ENCODE data around the gene ZFAND6. TPM values are rescaled to one million over a fixed set of nuclear protein-coding genes. Genes with fewer than 3 reads are reported as not detected.

The ZFAND6 gene
- polyA plus RNA-seq, 1 donor from 2014 or later, result 353 TPM

GRCh38 chr15:80026310-80026709, 33.2 kb upstream of the ZFAND6 start:
- no peaks in the 10 kb centered on the region for H3K9me3 ChIP-seq (ENCODE audit: low read length)
- no peak overlapping the region for H3K27ac ChIP-seq (ENCODE audit: low read length)
- H3K9ac ChIP-seq (ENCODE audit: low read length), result no peak overlapping the region
- no peaks in the 10 kb centered on the region for H3K27me3 ChIP-seq (ENCODE audit: insufficient read depth, low read depth, low read length)
- TF ChIP-seq SMC3 (conservative IDR thresholded peaks at IDR 0.05; ENCODE audit: poor library complexity), result no peak
- TF ChIP-seq CTCF (IDR thresholded peaks at IDR 0.05; ENCODE audit: poor library complexity, severe bottlenecking), result no peak
- no peak for TF ChIP-seq REST (IDR thresholded peaks at IDR 0.05; ENCODE audit: borderline replicate concordance)
- no peak for TF ChIP-seq EP300 (conservative IDR thresholded peaks at IDR 0.05; ENCODE audit: poor library complexity, severe bottlenecking)
- no peak for TF ChIP-seq POLR2AphosphoS5 (IDR thresholded peaks at IDR 0.05)
- no peak for TF ChIP-seq TAF1 (IDR thresholded peaks at IDR 0.05; ENCODE audit: low read depth)
- no peak for TF ChIP-seq RAD21 (conservative IDR thresholded peaks at IDR 0.05)
- no peak for TF ChIP-seq EZH2 (IDR thresholded peaks at IDR 0.05; ENCODE audit: borderline replicate concordance, insufficient read depth, low read length, poor library complexity, severe bottlenecking)
- no peak for TF ChIP-seq MXI1 (conservative IDR thresholded peaks at IDR 0.05; ENCODE audit: poor library complexity, severe bottlenecking)
- H3K4me3 ChIP-seq (ENCODE audit: low read length), result no peak overlapping the region
- no peak overlapping the region for H2AFZ ChIP-seq (ENCODE audit: low read depth, low read length)
- no peak overlapping the region for H3K4me2 ChIP-seq (ENCODE audit: low read length)
- no peaks in the 10 kb centered on the region for H3K9me2 ChIP-seq (ENCODE audit: insufficient read depth, low read length)
- H3K79me2 ChIP-seq (replicated peaks; ENCODE audit: insufficient read depth, low read length), result no peaks in the 10 kb centered on the region
- no peaks in the 10 kb centered on the region for H4K20me1 ChIP-seq (ENCODE audit: insufficient read depth)
- no peaks in the 10 kb centered on the region for H3F3A ChIP-seq (ENCODE audit: insufficient read depth, low read length, poor library complexity, severe bottlenecking)
- H3K36me3 ChIP-seq (ENCODE audit: insufficient read depth, low read length), result no peaks in the 10 kb centered on the region

- Histone ChIP-seq H3K27ac (ENCODE audit: low read length) (no peak overlapping the region), H3K9ac (ENCODE audit: low read length) (no peak overlapping the region), H3K27me3 (ENCODE audit: insufficient read depth, low read depth, low read length) (no peaks in the 10 kb centered on the region), H3K9me2 (ENCODE audit: insufficient read depth, low read length) (no peaks in the 10 kb centered on the region), H4K20me1 (ENCODE audit: insufficient read depth) (no peaks in the 10 kb centered on the region), H3K36me3 (ENCODE audit: insufficient read depth, low read length) (no peaks in the 10 kb centered on the region), H3K4me3 (ENCODE audit: low read length) (no peak overlapping the region), H2AFZ (ENCODE audit: low read depth, low read length) (no peak overlapping the region), H3K79me2 (replicated peaks; ENCODE audit: insufficient read depth, low read length) (no peaks in the 10 kb centered on the region), H3K9me3 (ENCODE audit: low read length) (no peaks in the 10 kb centered on the region), H3K4me2 (ENCODE audit: low read length) (no peak overlapping the region), H3F3A (ENCODE audit: insufficient read depth, low read length, poor library complexity, severe bottlenecking) (no peaks in the 10 kb centered on the region)
- no peak for TF ChIP-seq RAD21 (conservative IDR thresholded peaks at IDR 0.05)
- TF ChIP-seq CTCF (IDR thresholded peaks at IDR 0.05; ENCODE audit: poor library complexity, severe bottlenecking), result no peak
- no peak for TF ChIP-seq EZH2 (IDR thresholded peaks at IDR 0.05; ENCODE audit: borderline replicate concordance, insufficient read depth, low read length, poor library complexity, severe bottlenecking)
- TF ChIP-seq POLR2AphosphoS5 (IDR thresholded peaks at IDR 0.05), result no peak
- TF ChIP-seq REST (IDR thresholded peaks at IDR 0.05; ENCODE audit: borderline replicate concordance), result no peak
- no peak for TF ChIP-seq MXI1 (conservative IDR thresholded peaks at IDR 0.05; ENCODE audit: poor library complexity, severe bottlenecking)
- TF ChIP-seq EP300 (conservative IDR thresholded peaks at IDR 0.05; ENCODE audit: poor library complexity, severe bottlenecking), result no peak
These were observed 32.7 kb upstream of the ZFAND6 start for GRCh38 chr15:80026754-80027153.
